GM19395 (cell line): ENCODE data around the gene CLIC4.
"Not testable (repeated sequence)": the region's sequence is repeated elsewhere in the genome, so short reads cannot be mapped to it uniquely, and the experiment has no call there.

Source experiments
- ATAC-seq: cut with Tn5 transposase; IDR thresholded peaks from one replicate; pipeline ENCODE4 v1.9.1; 2021; ENCODE audit warnings: mild to moderate bottlenecking, moderate library complexity; ENCODE audit not compliant: unreplicated experiment

Gene CLIC4

GRCh38 chr1:24872061-24872850 lies 127.0 kb downstream of the CLIC4 start:
- no peak for ATAC-seq

- no peak for ATAC-seq
Measured at GRCh38 chr1:24873148-24873547, 127.9 kb downstream of the CLIC4 start.

- no peak for ATAC-seq
Measured at GRCh38 chr1:24874056-24874455, 128.8 kb downstream of the CLIC4 start.

- no peak for ATAC-seq
Measured at GRCh38 chr1:24874611-24875234, 129.5 kb downstream of the CLIC4 start.

GRCh38 chr1:24875257-24875656 lies 130.0 kb downstream of the CLIC4 start:
- ATAC-seq = no peak

GRCh38 chr1:24875991-24876506 lies 130.8 kb downstream of the CLIC4 start:
- ATAC-seq = no peak

GRCh38 chr1:24878045-24878444 lies 132.8 kb downstream of the CLIC4 start:
- ATAC-seq = no peak

GRCh38 chr1:24878775-24879742 lies 133.8 kb downstream of the CLIC4 start:
- ATAC-seq = no peak

- no peak for ATAC-seq
Measured at GRCh38 chr1:24881034-24881433, 135.8 kb downstream of the CLIC4 start.

GRCh38 chr1:24884751-24885150 lies 139.5 kb downstream of the CLIC4 start:
- ATAC-seq = no peak

- no peak for ATAC-seq
Measured at GRCh38 chr1:24886241-24886640, 141.0 kb downstream of the CLIC4 start.

- no peak for ATAC-seq
Measured at GRCh38 chr1:24888061-24888970, 143.1 kb downstream of the CLIC4 start.

GRCh38 chr1:24888971-24889676 lies 143.9 kb downstream of the CLIC4 start:
- no peak for ATAC-seq

GRCh38 chr1:24890887-24891286 lies 145.6 kb downstream of the CLIC4 start:
- ATAC-seq = no peak

- ATAC-seq = not testable (repeated sequence)
Measured at GRCh38 chr1:24891367-24891766, 146.1 kb downstream of the CLIC4 start.

- no peak for ATAC-seq
Measured at GRCh38 chr1:24892188-24893153, 147.2 kb downstream of the CLIC4 start.

- no peak for ATAC-seq
Measured at GRCh38 chr1:24893431-24893830, 148.2 kb downstream of the CLIC4 start.
